A549 (cell line): ENCODE data around the gene PLCH1.

ENCODE experiments used
- CTCF ChIP-seq: fragments of >200 bp; sonication (Bioruptor Twin); formaldehyde crosslinking; IDR thresholded peaks from 3 replicates; pipeline ENCODE4 v1.5.1; 2016
- POLR2A ChIP-seq: IDR thresholded peaks from 2 replicates; pipeline ENCODE4 v1.6.1; 2012; ENCODE audit warnings: mild to moderate bottlenecking, low read length
- RFX5 ChIP-seq: fragments of 450-650 bp; IDR thresholded peaks from 2 replicates; pipeline ENCODE4 v1.7.1; 2014; ENCODE audit warnings: antibody characterized with exemption, mild to moderate bottlenecking, moderate library complexity

DNA sequence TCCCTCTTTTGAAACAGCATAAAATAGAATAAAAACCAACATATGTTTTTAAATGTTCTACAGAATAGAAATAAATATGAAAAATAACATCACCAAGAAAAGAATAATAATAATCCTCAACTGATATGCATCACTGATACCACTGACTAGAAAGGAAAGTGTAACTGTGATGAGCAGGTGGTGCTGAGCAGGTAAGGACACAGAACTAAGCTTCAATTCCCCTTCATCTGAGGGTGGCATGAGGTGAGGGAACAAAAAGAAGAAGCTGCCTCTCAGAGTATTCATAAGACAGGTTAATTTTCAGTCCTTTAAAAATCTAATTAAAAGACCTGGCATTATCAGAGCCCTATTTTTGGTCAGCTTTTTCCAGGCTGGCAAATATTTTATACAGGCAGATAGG lies 216.3 kb downstream of the PLCH1 start:
- TF ChIP-seq CTCF (no peak), RFX5 (no peak), POLR2A (no peak)
